ENCODE results near the gene BTN3A1.

BTN3A1 gene

GRCh38 chr6:26380256-26380655 is 21.8 kb upstream of the BTN3A1 start:
- DNase-seq = no peak

GRCh38 chr6:26382121-26382520 is 20.0 kb upstream of the BTN3A1 start:
- no peak for DNase-seq

- peak; percentile 1 for DNase-seq
Observed at GRCh38 chr6:26383624-26384417, 18.3 kb upstream of the BTN3A1 start.

GRCh38 chr6:26385734-26386125 is 16.3 kb upstream of the BTN3A1 start:
- no peak for DNase-seq

GRCh38 chr6:26387565-26387964 is 14.5 kb upstream of the BTN3A1 start:
- no peak for DNase-seq

GRCh38 chr6:26388014-26388413 is 14.1 kb upstream of the BTN3A1 start:
- DNase-seq = no peak

- DNase-seq = no peak
Observed at GRCh38 chr6:26388441-26388840, 13.6 kb upstream of the BTN3A1 start.

GRCh38 chr6:26389349-26389894 is 12.7 kb upstream of the BTN3A1 start:
- DNase-seq = no peak

GRCh38 chr6:26390531-26390930 is 11.5 kb upstream of the BTN3A1 start:
- DNase-seq = no peak

- no peak for DNase-seq
Observed at GRCh38 chr6:26392932-26393636, 9.0 kb upstream of the BTN3A1 start.

GRCh38 chr6:26394289-26394688 is 7.8 kb upstream of the BTN3A1 start:
- DNase-seq = no peak

- DNase-seq = no peak
Observed at GRCh38 chr6:26398555-26398954, 3.5 kb upstream of the BTN3A1 start.

GRCh38 chr6:26400626-26401025 is 1.4 kb upstream of the BTN3A1 start:
- DNase-seq = no peak

GRCh38 chr6:26401389-26401986 is 587 bp upstream of the BTN3A1 start:
- DNase-seq = no peak

GRCh38 chr6:26403893-26404292 is 1.8 kb downstream of the BTN3A1 start:
- DNase-seq = no peak

- no peak for DNase-seq
Observed at GRCh38 chr6:26404546-26404945, 2.5 kb downstream of the BTN3A1 start.

GRCh38 chr6:26408828-26409730 is 7.0 kb downstream of the BTN3A1 start:
- DNase-seq = no peak

GRCh38 chr6:26411751-26412150 is 9.7 kb downstream of the BTN3A1 start:
- DNase-seq = no peak

GRCh38 chr6:26412228-26412627 is 10.2 kb downstream of the BTN3A1 start:
- no peak for DNase-seq

GRCh38 chr6:26412954-26413353 is 10.9 kb downstream of the BTN3A1 start:
- no peak for DNase-seq

- DNase-seq = no peak
Observed at GRCh38 chr6:26414281-26414680, 12.2 kb downstream of the BTN3A1 start.

GRCh38 chr6:26415036-26415614 is 13.1 kb downstream of the BTN3A1 start:
- no peak for DNase-seq

Measured in DMS79 (cell line).